Tongue (tissue), 2 donors: ENCODE results near the gene ZBTB7C. TPM values are rescaled to one million over a fixed set of nuclear protein-coding genes. Genes with fewer than 3 reads are reported as not detected.
A peak's percentile ranks its signal among the peaks of the same experiment; 100 is the strongest.

ENCODE experiments used
- DNase-seq: peaks from one replicate; pipeline ENCODE4 v3.0.0-alpha.2; 2015
- total RNA-seq: library from RNA; depleted of rRNA; stranded (reverse); fragments of >200 nt; gene quantifications from one replicate; pipeline ENCODE4 v1.2.3, GENCODE V29; 2014

ZBTB7C gene
- total RNA-seq, 1 donor from 2014 or later: 17.8 TPM

DNA sequence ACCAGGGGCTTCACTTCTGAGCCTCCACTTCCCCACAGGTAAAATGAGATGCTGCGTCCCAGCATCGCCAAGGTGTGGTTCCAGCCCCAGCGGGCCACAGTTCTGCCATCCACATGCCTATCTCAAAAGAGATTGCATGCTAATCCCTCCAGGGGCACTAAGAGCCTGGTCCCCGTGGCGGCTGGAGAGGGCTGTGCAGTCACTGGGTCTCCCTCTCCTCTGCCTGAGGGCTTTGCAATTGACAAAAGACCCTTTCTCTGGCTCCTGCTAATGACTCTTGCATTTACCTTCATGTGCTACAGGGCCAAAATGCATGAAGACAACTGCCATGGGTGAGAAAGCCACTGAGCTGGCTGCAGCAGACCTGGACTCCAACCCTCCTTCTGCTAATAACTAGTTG lies 18.5 kb downstream of the ZBTB7C start:
- no peak for DNase-seq

DNA sequence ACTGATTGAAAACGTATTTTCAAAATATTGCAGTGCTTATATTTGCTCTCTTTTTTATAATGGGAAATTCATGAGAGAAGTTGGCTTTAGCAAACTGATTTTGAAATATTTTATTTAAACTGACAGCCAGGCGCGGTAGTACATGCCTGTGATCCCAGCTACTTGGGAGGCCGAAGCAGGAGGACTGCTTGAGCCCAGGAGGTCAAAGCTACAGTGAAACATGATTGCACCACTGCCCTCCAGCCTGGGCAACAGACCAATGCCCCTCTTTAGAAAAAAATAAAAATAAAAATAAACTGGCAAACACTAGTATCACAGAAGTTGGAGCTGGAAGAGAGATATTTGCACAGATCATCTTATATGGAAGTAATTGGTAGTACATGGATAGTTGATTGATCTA lies 20.7 kb downstream of the ZBTB7C start:
- DNase-seq: no peak

DNA sequence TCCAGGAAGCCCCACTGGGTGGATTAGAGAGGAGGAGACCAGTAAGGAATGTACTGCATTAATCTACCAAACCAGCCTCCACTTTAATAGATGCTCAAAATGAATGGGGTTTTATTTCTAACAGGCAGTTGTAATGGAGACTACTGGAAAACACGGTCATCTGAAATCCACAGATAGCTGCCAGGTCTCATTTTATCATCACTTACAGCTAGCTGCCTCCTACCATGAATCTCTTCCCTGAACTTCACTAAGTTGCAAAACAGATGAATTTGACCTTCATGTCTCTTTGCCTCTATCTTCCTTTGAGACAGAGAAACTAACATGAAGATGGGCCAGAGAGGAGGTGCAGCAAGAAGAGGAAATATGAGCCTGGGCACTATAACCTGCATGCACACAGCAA lies 21.9 kb downstream of the ZBTB7C start:
- DNase-seq: no peak

DNA sequence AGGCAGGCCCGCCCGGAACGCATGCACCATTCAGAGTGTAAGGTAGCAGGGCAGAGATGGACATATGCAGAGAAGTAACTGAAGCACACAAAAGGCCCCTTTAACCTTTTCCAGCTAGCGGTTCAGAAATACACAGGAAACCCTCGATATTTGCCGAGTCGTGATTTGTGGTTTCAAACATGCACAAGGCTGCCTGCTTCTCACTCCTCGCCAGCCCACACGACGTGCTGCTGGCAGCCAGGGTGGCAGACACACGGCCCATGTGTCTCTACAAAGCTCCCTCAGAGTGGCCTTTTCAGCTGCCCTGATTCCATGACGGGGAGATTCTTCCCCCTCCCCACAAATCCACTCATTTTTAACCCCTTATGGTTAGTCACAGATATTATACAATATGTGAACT lies 23.6 kb downstream of the ZBTB7C start:
- peak; percentile 56 for DNase-seq

DNA sequence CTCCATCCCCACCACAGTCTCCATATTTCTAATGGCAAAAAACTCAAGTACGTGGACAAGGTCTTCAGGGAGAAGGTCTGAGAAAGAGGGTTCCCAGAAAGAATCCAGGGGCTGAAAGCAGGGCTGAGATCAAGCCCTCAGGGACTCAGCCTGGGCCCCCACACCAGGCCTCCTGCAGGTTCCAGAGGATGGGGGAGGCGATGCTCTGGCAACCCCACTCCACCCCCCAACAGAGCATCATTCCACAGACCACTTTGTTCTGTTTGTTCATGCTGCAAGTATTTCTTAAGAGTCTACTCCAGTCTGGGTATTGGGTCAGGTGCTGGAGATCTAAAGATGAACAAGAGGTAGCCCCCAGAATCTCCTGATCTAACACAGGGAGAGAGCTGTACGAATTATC lies 32.2 kb downstream of the ZBTB7C start:
- no peak for DNase-seq

DNA sequence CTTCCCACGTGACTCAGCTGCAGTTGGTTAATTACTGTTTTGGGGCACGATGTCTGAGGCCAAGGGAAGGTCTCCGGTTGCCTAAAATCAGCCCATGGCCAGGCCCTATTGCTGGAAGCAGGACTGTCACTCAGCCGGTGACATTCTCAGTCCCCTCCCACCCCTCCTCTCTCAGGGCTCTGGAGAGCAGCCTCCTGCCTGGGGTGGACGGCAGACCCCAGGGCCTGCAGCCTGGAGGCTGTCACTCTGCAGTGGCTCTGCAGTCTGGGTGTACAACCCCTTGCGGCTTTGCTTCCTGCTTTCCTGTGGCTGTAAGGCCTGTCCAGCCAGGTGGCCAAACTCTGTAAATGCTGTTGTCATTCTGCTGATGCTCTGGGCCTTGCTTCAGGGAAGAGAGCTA lies 32.8 kb downstream of the ZBTB7C start:
- DNase-seq: no peak

DNA sequence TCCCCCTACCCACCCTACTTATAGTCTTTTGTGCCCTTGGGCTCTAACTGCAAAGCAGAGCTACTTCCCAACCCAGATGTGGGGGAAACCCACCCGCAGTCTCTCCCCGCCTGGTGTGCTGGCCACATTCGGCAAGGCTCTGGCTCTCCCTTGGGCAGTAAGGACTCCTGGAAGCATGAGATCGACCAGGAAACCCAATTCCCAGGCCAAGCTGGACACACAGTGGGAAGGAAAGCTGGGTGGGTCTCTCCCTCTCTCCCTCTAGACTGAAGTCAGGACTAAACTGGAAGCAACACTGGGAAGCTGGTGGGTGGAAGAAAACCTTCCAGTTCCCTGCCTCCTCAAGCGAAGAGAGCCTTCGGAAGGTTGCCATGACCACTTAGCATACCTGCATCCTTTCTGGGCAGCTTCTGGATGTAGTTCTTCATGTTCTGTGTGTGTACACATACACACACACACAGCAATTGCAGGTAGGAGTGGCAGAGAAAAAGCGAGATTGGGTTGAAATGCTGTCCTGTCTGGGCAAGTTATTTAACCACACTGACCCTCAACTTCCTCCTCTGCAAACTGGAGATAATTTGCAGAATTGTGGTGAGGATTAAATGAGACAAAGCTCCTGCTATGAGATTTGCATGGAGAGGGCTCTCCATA lies 33.9 kb downstream of the ZBTB7C start:
- DNase-seq: no peak

DNA sequence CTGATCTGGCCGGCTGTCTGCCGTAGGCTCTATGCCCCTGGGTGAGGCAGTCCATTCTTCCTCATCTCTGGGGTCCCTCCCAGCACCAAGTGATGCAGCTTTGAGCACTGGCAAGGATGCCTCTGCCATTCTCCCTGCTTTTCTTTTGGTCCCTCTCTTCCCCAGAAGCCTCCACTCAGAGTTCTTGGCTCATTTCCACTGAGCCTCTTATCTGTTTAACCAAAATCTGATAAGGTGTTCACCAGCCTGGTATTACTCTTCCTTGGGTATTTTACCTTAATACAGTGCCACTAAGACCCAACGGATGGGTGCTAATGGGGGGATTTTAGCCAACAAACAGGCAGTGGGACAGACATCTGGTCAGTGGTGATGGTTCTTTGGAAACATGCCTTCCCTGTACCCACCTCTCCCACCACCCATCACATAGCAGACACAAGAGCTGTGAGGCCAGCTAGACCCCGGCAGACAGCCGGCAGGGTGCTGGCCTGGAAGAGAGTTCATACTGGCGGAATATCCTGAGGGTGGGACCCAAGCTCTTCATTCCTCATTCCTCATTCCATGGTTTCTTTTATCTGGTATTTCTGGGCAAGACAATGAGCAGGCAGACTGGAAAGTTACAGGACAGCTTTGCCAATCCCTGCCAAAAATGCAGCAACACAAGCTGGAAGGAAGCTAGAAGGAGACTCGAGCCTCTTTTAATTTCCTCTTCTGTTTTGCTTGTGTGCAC lies 34.6 kb downstream of the ZBTB7C start:
- DNase-seq: no peak

DNA sequence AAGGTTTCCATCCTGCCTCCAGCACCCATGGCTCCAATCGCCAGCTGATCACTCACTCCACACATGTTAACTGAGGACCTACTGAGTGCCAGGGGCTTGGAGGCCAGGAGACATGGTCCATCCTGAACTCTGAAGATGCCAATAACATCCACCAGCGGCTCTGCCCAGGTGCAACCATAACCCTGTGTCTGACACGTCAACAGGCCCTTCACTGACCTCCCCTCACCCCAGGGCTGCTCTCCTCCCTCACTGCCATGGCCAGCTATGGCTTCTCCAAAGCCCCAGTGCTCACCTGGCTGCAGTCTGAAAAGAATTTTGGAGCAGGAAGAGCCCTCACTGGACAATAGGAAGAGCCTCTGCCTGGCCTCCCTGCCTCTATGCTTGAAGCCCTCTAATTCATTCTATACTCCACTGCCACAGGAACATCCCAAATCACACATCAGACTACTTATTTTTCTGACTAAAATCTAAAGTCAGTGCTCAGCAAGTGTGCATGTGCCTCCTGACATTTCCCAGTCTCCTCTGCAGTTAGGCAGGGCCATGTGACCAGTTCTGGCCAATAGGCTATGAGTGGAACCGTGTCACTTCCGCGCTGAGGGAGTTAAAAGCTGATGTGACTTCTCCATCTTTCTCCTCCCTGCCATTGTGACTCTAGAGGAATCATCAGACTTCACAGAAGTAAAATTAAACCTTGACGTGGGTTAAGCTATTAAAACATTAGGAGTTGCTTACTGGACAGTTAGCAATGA lies 37.2 kb downstream of the ZBTB7C start:
- no peak for DNase-seq

DNA sequence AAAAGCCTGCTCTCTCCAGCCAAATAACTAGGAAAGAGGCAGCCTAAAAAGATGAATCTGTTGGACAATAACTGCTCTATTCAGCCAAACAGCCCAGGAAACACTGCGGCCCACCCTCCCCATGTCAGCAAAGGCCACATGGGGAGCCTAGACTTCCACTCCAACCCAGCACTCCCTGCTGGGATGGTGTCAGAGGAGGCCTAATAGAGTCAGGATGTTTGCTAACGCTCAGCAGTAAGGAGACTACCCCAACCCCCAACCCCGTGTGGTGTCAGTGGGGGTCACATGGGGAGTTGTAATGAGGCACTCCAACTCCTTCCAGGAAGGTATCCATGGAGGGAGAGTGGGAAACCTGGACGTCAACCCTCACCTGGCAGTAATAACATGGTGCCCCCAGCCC lies 41.6 kb downstream of the ZBTB7C start:
- no peak for DNase-seq

DNA sequence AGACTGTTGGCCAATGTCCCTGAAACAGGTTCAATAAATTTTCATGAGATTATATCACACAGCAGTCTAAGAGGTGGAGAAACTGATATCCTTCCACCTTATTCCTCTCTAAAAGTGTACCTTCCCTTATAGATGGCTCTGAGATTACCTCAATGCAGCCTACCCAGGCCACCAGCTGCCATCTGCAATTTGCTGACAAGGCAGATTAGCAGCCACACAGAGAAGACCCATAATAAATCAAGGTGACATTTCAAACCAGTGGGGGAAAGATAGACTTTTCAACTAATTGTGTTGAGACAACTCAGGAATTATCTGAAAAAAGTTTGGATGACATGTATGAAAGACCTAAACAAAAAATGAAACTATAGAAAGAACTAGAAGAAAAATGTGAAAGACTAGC lies 43.2 kb downstream of the ZBTB7C start:
- DNase-seq: no peak

DNA sequence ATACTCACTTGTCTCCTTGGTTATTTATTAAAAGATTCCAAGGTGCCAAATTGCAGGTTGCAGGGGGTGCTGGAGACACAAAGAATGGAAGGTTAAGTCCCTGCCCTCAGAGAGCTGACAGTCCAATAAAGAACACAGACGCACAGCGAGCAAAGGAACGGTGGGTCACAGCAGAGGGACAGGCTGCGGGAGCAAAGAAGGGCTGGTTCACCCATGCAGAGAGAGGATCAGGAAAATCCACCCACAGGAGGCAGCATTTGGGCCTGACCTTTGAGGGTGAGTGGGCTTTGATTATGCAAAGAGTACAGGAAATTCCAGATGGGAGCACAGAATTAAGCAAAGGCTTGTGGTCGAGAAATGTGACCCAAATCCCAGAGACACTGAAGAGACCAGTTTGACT lies 45.0 kb downstream of the ZBTB7C start:
- no peak for DNase-seq

DNA sequence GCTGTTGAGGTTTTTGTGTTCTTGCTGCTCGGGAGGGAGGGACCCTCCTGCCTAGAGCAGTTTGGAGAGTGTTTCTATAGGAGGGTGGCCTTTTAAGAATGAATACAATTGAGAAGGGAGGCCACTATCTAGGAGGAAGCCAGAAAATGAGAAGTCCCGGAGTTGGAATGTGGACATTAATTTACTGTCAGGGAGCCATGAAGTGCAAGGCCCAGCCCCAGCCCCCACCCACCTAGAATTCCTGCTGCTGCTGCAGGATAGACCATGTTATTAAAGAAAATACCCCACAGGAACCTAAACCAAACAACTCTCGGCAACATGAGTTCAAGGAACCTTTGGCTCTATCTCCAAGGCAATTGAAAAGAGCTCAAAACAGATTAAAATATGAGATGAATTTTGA lies 46.0 kb downstream of the ZBTB7C start:
- no peak for DNase-seq

DNA sequence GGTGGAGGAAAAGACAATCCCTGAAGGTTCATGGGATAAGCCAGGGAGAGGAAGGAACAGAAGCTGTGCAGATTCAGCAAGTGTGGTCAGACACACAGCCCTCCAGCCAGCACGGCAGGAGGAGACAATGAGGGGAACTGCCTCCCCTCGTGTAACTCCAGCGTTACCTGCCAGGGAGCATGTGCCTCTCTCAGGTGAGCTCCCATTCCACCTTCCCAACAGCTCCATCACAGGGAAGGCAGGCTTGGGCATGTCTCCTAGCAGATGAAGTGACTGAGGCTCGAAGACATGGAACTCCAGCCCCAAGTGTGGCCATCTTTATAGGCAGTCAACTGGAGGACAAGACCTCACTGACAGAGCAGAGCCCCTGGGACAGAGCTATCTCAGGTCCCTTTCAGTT lies 47.4 kb downstream of the ZBTB7C start:
- DNase-seq: no peak

DNA sequence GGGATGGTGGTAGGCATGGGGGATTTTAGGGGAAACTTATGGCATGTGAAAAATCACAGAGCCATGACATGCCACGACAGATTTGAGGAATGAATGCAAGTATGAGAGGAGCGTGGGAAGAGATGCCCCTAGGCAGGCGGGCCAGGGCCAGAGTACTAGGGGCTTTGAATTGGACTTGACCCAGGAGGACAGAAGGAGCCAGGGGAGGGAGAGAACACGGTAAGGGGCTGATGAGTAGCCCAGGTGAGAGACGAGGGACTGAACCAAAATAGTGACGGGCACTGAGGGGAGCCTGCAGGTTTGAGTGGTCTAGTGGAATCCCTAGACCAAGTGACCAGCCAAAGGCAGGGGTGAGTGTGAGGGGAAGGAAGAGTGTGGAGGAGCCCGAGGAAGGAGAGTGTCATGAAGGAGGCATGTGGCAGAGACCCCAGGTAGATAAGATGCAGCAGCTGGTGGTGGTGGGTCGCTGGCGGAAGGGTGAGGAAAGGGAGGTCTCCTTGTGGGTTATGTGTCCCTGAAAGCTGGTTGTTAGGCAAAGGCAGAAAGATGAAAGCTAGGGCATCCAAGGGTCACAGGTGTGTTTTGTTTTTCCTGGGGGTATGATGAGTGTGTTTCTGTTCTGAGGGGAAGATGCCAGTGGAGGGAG lies 48.7 kb downstream of the ZBTB7C start:
- no peak for DNase-seq

DNA sequence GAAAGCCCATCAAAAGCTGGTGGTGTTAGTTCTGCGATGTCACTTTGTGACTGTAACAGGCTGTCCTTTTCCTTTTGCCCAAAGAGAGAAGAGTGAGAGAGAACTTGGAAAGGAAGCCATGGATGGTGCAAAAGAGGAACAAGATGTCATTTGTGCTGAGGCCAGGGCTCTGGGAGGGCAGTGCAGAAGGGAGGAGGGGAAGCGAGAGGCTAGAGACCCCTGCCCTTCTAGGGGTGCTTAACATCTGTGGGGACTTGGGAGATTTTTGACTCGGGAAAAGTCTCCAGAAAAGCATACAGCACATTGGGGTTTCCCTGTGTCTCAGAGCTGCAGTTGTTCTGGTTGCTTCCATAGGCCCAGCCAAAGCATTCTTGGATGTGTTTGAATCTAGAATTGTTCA lies 49.6 kb downstream of the ZBTB7C start:
- no peak for DNase-seq

DNA sequence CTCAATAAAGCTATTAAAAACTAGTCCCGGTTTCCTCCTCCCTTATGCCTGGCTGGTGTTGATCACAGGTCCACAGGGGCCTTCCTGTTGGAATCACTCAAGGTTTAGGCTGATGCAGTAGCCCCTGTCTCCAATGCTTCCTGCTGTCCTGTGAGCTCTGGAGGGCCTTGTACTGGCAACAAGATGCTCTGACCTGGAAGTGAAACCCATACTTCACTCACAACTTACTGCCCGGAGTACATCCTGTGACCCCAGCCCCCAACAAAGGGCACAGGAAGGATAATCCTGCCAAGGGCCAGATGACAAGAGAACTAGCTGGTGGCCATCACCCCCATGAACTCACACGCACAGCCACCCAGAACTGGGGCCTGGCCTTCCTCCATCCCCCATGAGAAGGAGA lies 50.3 kb downstream of the ZBTB7C start:
- DNase-seq: no peak

DNA sequence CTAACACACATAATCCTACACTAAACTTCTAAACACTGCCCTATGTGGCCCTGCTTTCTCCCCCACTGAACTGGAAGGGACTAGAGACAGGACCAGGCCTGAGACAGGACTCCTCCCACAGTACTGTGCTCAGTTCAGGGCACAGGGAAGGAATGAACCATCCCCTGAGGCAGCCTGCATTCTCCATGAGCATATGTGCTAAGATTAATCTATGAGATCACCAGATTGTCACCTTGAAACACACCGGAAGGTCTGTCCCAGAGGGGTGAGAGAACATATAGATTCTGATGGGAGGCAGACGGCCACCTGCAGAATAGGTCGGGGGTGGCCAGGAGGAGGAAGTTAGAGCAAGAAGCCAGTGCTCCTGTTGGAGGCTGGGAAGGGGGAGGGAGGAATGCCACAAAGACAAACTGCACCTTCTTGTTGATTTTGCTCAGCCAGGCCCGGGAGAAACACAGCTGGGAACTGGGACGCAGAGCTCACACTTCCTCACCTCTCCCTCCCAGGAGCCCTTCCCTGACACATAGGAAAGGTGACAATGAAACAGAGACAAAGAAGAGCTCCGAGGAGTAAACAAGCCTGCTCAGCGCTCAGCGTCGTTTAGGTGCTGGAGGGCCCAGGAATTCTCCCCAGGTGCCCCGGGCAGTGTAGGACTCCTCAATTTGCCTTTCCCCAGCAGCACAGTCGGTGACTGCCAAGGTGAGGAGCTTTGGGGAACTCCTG lies 52.1 kb downstream of the ZBTB7C start:
- peak; percentile 51 for DNase-seq

DNA sequence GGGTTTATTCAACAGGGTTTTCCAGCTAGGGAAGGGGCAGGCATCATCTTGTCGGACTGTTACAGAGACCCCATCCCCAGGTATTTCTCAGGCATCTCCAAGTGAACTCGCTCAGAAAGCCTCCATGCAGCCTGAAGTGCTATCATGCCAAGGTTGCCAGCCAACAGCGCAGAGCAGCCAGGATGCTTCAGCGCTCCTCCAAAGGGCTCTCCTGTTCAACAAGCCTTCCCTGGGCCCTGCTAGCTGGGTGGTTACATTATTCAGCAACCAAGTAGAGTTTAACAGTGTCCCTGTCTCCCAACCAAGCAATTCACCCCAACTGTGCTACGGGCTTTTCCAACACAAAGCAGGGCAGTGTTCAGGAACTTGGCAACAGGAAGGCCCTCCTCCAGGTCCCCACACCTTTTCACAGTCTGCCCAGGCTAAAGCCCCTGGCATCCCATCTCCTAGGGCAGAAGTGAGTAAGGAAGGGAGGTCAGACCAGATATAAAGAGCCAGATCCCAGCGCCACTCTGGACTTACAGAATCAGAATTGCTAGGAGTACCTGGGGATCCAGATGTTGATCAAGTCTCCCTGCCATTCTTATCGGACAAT lies 52.9 kb downstream of the ZBTB7C start:
- DNase-seq: no peak

DNA sequence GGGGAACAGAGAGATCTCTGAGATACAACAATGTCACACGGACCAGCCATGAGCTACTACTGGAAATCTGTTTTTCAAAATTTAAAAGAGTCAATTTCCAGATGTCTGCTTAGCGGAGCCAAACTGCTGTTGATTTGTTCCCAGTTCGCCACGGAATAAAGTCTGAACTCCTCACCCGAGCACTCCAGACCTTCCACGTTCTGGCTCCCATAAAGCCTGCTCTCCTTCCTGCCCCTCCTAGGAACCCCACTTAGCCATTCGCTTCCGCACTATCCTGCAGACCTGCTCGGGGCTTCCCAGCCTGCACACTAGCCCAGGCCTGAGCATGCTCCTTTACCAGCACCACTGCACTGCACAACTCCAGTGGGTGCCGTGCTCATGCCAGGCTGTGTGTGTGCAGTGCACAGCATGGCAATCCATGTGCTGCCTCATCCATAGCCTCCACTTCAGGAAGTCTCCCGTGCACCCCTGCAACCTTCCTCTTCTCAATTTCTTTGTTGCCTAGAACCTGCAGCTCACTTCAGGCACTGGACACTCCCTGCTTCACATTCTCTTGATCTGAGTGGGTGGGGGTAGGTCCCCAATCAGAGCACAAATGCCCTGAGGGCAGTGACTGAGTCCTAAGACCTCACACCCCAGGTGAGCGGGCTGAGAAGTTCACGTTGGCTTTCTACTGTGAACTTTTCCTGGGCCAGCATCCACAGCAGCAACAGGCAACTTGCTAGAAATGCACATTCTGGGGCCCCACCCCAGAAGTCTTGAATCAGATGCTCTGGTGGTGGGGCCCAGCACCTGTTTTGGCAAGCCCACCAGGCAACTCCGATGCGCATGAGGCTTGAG lies 53.7 kb downstream of the ZBTB7C start:
- peak; percentile 59 for DNase-seq

DNA sequence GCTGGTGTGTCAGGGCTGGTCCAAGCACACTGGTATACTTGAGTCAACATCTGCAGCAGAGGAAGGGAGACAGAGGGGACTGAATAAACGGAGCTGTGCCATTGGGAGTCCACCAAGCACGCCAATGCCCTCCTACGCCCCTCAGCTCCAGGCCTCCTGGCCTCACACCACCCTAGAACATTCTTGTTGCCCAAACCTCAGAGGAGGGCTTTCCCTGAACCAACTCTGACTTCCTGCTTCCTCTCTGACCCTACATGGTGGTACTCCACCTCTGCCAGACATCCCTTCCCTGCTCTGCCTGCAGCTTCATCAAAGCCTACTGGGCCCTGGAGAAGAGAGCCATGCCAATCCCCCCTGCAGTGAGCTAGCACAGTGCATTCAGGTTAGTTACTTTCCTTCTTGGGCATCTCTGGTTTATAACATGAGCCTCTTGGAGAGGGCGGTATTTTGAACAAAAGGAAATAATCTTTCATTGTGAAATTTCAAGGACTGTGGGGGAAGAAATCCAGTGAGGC lies 54.4 kb downstream of the ZBTB7C start:
- no peak for DNase-seq
